MCF 10A (cell line): ENCODE results near the gene DENND5A. TPM values are rescaled to one million over a fixed set of nuclear protein-coding genes. Genes with fewer than 3 reads are reported as not detected.
A peak's percentile ranks its signal among the peaks of the same experiment; 100 is the strongest.

Experiments used
- BruUV-seq: library from RNA; stranded (reverse); fragments of 400-500 nt; replicated peaks from 2 replicates; lab custom pipeline; 2021; lab: Mats Ljungman, UMichigan
- CTCF ChIA-PET: fragments of 300-600 bp; sonication (Branson Sonifier 250); formaldehyde crosslinking; extraction: SDS; loops from one replicate; lab custom pipeline; 2021; ENCODE audit warnings: antibody characterized with exemption, inconsistent platforms; lab: Yijun Ruan, JAX
- POLR2A ChIA-PET: fragments of 300-600, 350-650 bp; sonication (Branson Sonifier 250); formaldehyde crosslinking; extraction: SDS; loops from one replicate; lab custom pipeline; 2020; ENCODE audit warnings: antibody characterized with exemption, inconsistent platforms; lab: Yijun Ruan, JAX
- DNase-seq: peaks from one replicate; pipeline ENCODE4 v3.0.0-alpha.2; 2018; ENCODE audit not compliant: unreplicated experiment
- H3K27ac Mint-ChIP-seq: one replicate; pipeline ENCODE4 v1.8.0; 2022; ENCODE audit warnings: mild to moderate bottlenecking, low read depth, mixed read lengths; ENCODE audit not compliant: unreplicated experiment
- H3K27me3 Mint-ChIP-seq: one replicate; pipeline ENCODE4 v1.8.0; 2022; ENCODE audit warnings: mixed read lengths; ENCODE audit not compliant: insufficient read depth, unreplicated experiment
- H3K36me3 Mint-ChIP-seq: one replicate; pipeline ENCODE4 v1.8.0; 2022; ENCODE audit warnings: mild to moderate bottlenecking, moderate library complexity, mixed read lengths; ENCODE audit not compliant: insufficient read depth, unreplicated experiment
- H3K4me1 Mint-ChIP-seq: one replicate; pipeline ENCODE4 v1.8.0; 2022; ENCODE audit warnings: mixed read lengths; ENCODE audit not compliant: insufficient read depth, unreplicated experiment
- H3K4me3 Mint-ChIP-seq: one replicate; pipeline ENCODE4 v1.8.0; 2022; ENCODE audit warnings: mild to moderate bottlenecking, moderate library complexity, mixed read lengths; ENCODE audit not compliant: unreplicated experiment
- H3K9me3 Mint-ChIP-seq: one replicate; pipeline ENCODE4 v1.8.0; 2022; ENCODE audit warnings: mixed read lengths; ENCODE audit not compliant: unreplicated experiment
- CTCF ChIP-seq: fragments of 200-600 bp; IDR thresholded peaks from one replicate; pipeline ENCODE4 v1.8.0; 2022; ENCODE audit warnings: antibody characterized with exemption, mild to moderate bottlenecking; ENCODE audit not compliant: unreplicated experiment
- intact Hi-C: fragments of 100-400 bp; cut with micrococcal nuclease; formaldehyde crosslinking; loops from 2 replicates; pipeline ENCODE4 v1.14.1; 2022
- total RNA-seq: library from RNA; stranded (reverse); gene quantifications from 2 replicates; pipeline ENCODE4 v1.2.3, GENCODE V29; 2022

The DENND5A gene
- total RNA-seq, 1 experiment from 2014 or later: 55.4 TPM

GRCh38 chr11:9214765-9215164 lies 50.4 kb downstream of the DENND5A start:
- H3K4me1 Mint-ChIP-seq: peaks cover 23% of the 10 kb centered on the region
- POLR2A ChIA-PET: interaction anchor here (0.8 to 1.3 kb wide), 2 partner anchors 100 to 251 kb away, joined by 3 to 4 read pairs; partner anchors contain the start of gene TMEM9B
- H3K36me3 Mint-ChIP-seq: no peaks in the 10 kb centered on the region
- H3K4me3 Mint-ChIP-seq: no peak overlapping the region
- peak; percentile 36 for DNase-seq
- intact Hi-C loops: no loop called here
- H3K27ac Mint-ChIP-seq: no peak overlapping the region
- CTCF ChIA-PET: interaction anchor here (0.7 to 1.0 kb wide), 2 partner anchors 16 to 42 kb away, joined by 3 to 4 read pairs; no protein-coding TSS in a partner anchor
- H3K27me3 Mint-ChIP-seq: no peaks in the 10 kb centered on the region
- no peak for TF ChIP-seq CTCF
- no TSS peak for BruUV-seq
- H3K9me3 Mint-ChIP-seq: no peaks in the 10 kb centered on the region

GRCh38 chr11:9211322-9211721 lies 53.8 kb downstream of the DENND5A start:
- intact Hi-C loops: no loop called here
- no peak for TF ChIP-seq CTCF
- peak overlapping the region; percentile 86 for H3K27ac Mint-ChIP-seq
- no peak overlapping the region for H3K4me3 Mint-ChIP-seq
- no peak for DNase-seq
- no peaks in the 10 kb centered on the region for H3K27me3 Mint-ChIP-seq
- ChIA-PET CTCF (interaction anchor here (0.6 to 0.9 kb wide), 4 partner anchors 53 to 300 kb away, joined by 3 read pairs; partner anchors contain the start of gene AKIP1), POLR2A (interaction anchor here (0.6 to 1.5 kb wide), 7 partner anchors 9 to 249 kb away, joined by 3 to 9 read pairs (median 5); partner anchors contain the start of genes TMEM9B and ZNF143)
- no peaks in the 10 kb centered on the region for H3K9me3 Mint-ChIP-seq
- H3K4me1 Mint-ChIP-seq: peaks cover 22% of the 10 kb centered on the region
- peaks cover 7% of the 10 kb centered on the region for H3K36me3 Mint-ChIP-seq
- no TSS peak for BruUV-seq

DNA sequence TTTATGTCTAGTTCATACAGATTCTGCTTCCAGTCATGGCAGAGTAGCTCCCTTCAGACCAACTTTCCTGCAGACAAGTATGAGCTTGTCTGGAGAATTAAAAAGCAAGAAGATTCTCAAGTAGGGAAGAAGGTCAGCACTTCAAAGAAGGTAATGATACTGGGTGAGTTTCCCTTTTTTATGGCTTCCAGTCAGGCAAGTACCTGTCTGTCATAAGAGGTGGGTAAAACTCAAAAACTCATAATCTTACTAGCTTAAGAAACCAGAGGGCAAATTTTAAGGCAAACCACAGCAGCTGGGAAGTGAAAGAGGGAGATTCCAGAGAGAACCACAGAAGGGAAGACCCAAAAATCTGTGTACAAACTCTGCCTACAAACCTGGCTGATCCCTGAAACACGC lies 54.2 kb downstream of the DENND5A start:
- DNase-seq: peak; percentile 36

More for the DNA sequence above, 54.2 kb downstream of the DENND5A start:
- peak overlapping the region; percentile 12 for H3K4me3 Mint-ChIP-seq
- peak overlapping the region; percentile 86 for H3K27ac Mint-ChIP-seq
- no peaks in the 10 kb centered on the region for H3K9me3 Mint-ChIP-seq
- ChIA-PET CTCF (interaction anchor here (0.6 to 1.3 kb wide), 7 partner anchors 9 to 300 kb away, joined by 3 to 4 read pairs (median 3); partner anchors contain the start of gene AKIP1), POLR2A (interaction anchor here (0.6 to 1.5 kb wide), 9 partner anchors 9 to 1582 kb away, joined by 3 to 9 read pairs (median 4); partner anchors contain the start of genes TMEM9B and ZNF143)
- no TSS peak for BruUV-seq
- intact Hi-C loops: no loop called here
- H3K27me3 Mint-ChIP-seq: no peaks in the 10 kb centered on the region
- peaks cover 22% of the 10 kb centered on the region for H3K4me1 Mint-ChIP-seq
- peaks cover 7% of the 10 kb centered on the region for H3K36me3 Mint-ChIP-seq
- no peak for TF ChIP-seq CTCF
